ENCODE measurements around the gene CD1E.

- no peak for TF ChIP-seq POLR2A (IDR thresholded peaks at IDR 0.05; ENCODE audit: low read depth, low read length)
- no peak for TF ChIP-seq CTCF (IDR thresholded peaks at IDR 0.05 in 2 of 3, conservative IDR thresholded peaks at IDR 0.05 in 1 of 3; ENCODE audit: control insufficient read depth in 2 of 3, extremely low read depth in 1 of 3, insufficient read depth in 1 of 3, low read depth in 3 of 3, low read length in 3 of 3)
- TF ChIP-seq ATF2 (IDR thresholded peaks at IDR 0.05; ENCODE audit: low read length), result no peak
- no peak for TF ChIP-seq POLR2AphosphoS5 (IDR thresholded peaks at IDR 0.05; ENCODE audit: low read length)
- no peak for TF ChIP-seq SP1 (IDR thresholded peaks at IDR 0.05; ENCODE audit: low read depth, low read length)
- no peak for TF ChIP-seq EED (IDR thresholded peaks at IDR 0.05; ENCODE audit: low read depth)
Measured at GRCh38 chr1:158400871-158401270, 47.2 kb downstream of the CD1E start.
